Activated CD4-positive, alpha-beta T cell treated with anti-CD3 and anti-CD28 coated beads, Interleukin-2, amount 10 ng/mL, durations not matched to agents 7 days and 5 days (primary cell): ENCODE results near the gene KDSR. TPM values are rescaled to one million over a fixed set of nuclear protein-coding genes. Genes with fewer than 3 reads are reported as not detected.

Experiments
- CTCF ChIA-PET: fragments of 350-600 bp; sonication (Branson Sonifier 250); formaldehyde crosslinking; loops from one replicate; lab custom pipeline; 2021; ENCODE audit warnings: antibody characterized with exemption; lab: Charles Lee
- POLR2A ChIA-PET: fragments of 350-600 bp; sonication (Branson Sonifier 250); formaldehyde crosslinking; loops from one replicate; lab custom pipeline; 2021; ENCODE audit warnings: antibody characterized with exemption; lab: Charles Lee
- DNase-seq: peaks from one replicate; pipeline ENCODE4 v3.0.0-alpha.2; 2020
- H3K27ac Mint-ChIP-seq: one replicate; pipeline ENCODE4 v1.8.0; 2021; ENCODE audit warnings: mild to moderate bottlenecking, moderate library complexity, mixed read lengths
- H3K27me3 Mint-ChIP-seq: one replicate; pipeline ENCODE4 v1.8.0; 2021; ENCODE audit warnings: mixed read lengths
- H3K36me3 Mint-ChIP-seq: one replicate; pipeline ENCODE4 v1.8.0; 2021; ENCODE audit warnings: low read depth, mixed read lengths
- H3K4me1 Mint-ChIP-seq: one replicate; pipeline ENCODE4 v1.8.0; 2021; ENCODE audit warnings: mixed read lengths
- H3K4me3 Mint-ChIP-seq: one replicate; pipeline ENCODE4 v1.8.0; 2021; ENCODE audit warnings: mild to moderate bottlenecking, moderate library complexity, mixed read lengths
- H3K9me3 Mint-ChIP-seq: one replicate; pipeline ENCODE4 v1.8.0; 2021; ENCODE audit warnings: mixed read lengths
- total RNA-seq, 2 experiments: library from RNA; stranded (reverse); gene quantifications; one replicate each; pipeline ENCODE4 v1.2.3, GENCODE V29; 2021

KDSR gene, protein sequence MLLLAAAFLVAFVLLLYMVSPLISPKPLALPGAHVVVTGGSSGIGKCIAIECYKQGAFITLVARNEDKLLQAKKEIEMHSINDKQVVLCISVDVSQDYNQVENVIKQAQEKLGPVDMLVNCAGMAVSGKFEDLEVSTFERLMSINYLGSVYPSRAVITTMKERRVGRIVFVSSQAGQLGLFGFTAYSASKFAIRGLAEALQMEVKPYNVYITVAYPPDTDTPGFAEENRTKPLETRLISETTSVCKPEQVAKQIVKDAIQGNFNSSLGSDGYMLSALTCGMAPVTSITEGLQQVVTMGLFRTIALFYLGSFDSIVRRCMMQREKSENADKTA
- 10 to 100 TPM; 56.1 to 56.6 TPM for total RNA-seq

DNA sequence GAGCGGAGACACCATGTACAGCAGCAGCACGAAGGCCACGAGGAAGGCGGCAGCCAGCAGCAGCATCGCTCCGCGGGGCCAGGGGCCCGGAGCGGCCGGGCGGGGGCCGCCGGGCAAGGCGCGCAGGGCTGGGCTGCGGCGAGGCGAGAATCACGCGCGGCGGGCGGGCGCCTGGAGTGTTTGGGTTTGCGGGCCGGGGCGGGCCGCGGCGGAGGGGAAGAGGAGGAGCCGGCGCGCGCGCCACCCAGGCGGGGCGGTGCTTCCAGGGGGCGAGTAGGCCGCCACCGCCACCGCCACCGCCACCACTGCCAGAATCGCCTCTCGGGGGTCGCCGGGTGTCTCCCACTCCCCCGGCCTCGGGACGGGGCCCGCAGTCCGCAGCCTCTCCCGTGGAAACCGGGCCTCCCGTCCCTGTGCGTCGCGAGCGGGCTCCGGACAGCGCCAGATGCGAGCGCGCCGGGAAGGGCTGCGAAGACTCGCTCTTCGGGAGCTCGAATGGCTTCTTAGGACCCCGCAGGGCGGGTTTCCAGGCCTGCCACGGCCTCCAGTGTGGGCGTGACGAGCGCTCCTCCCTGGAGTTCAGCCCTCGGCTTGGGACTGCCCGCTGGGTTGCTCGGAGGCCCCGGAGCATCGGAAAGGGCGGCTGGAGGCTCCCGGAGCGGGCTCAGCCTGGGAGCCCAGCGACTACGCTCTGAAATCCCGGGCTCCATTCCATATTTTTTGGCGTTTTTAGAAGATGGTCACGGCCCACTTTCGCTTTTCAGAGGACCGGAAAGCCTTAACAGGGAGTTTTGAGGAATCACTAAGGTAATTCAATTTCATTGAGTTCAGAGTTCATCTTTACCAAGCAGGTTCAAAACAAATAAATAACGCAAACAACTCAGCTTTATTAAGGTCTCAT lies at the start of gene KDSR:
KDSR (minus strand) TSS at position 154 of the 901 bp plus-strand sequence; CDS start at position 66, 88 bp downstream.
- Mint-ChIP-seq H3K4me1 (peaks cover 46% of the 10 kb centered on the region), H3K27ac (peak within 1 kb of the TSS; percentile 88), H3K27me3 (no peaks in the 10 kb centered on the region), H3K9me3 (peaks cover 12% of the 10 kb centered on the region), H3K4me3 (peak within 1 kb of the TSS; percentile 93), H3K36me3 (peaks cover 34% of the 10 kb centered on the region)
- CTCF ChIA-PET = interaction anchor here (0.5 to 1.3 kb wide), 3 partner anchors 12 to 49 kb away, joined by 3 to 5 read pairs (median 4); no protein-coding TSS in a partner anchor
- DNase-seq = peak; percentile 84
- POLR2A ChIA-PET = no interaction called here

DNA sequence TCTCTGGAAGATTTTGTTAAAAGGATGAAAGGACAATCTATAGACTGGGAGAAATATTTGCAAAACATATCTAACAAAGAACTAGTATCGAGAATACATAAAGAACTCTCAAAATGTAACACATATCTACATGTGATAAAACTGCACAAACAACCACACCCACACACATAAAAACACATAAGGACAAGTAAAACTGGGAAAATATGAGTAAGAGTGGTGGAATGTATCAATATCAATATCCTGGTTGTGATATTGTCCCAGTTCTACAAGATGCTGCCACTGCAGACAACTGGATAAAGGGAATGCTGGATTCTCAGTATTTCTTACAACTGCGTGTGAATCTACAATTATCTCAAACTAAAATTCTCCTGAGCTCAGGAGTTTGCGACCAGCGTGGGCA lies 45.9 kb upstream of the KDSR start:
- ChIA-PET CTCF (interaction anchor here (0.6 to 1.3 kb wide), 3 partner anchors 9 to 992 kb away, joined by 3 to 6 read pairs (median 5); partner anchors contain the start of gene VPS4B), POLR2A (no interaction called here)
- Mint-ChIP-seq H3K27ac (peak overlapping the region; percentile 43), H3K9me3 (no peaks in the 10 kb centered on the region), H3K4me3 (no peak overlapping the region), H3K27me3 (no peaks in the 10 kb centered on the region), H3K4me1 (peaks cover 54% of the 10 kb centered on the region), H3K36me3 (peaks cover 50% of the 10 kb centered on the region)
- DNase-seq = no peak

DNA sequence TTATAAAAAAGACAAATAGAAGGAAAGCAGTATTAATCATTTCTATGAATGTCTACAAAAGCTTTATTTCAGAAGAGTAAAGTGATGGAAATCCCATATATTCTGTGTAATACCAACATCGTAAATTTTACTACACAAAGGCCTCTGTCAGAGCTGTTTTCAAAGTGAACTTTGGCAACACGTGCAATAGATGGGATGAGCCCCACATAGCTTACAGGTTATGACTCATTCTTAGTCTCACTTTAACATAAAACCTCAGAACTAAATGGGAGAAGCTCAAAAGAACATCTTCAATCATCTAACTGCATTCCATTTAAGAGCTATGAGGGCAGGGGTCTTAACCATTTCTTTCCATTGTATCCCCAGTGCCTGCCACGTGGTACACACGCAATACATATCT lies 43.8 kb upstream of the KDSR start:
- Mint-ChIP-seq H3K36me3 (peaks cover 69% of the 10 kb centered on the region), H3K4me1 (peaks cover 64% of the 10 kb centered on the region), H3K27me3 (no peaks in the 10 kb centered on the region), H3K27ac (peak overlapping the region; percentile 41), H3K4me3 (no peak overlapping the region), H3K9me3 (no peaks in the 10 kb centered on the region)
- no peak for DNase-seq
- CTCF ChIA-PET = interaction anchor here (0.6 to 1.3 kb wide), 5 partner anchors 12 to 710 kb away, joined by 3 to 8 read pairs (median 4); no protein-coding TSS in a partner anchor
- POLR2A ChIA-PET = interaction anchor here (0.5 kb wide), 1 partner anchor 11 kb away, joined by 5 read pairs; the partner anchor contains the start of gene VPS4B

DNA sequence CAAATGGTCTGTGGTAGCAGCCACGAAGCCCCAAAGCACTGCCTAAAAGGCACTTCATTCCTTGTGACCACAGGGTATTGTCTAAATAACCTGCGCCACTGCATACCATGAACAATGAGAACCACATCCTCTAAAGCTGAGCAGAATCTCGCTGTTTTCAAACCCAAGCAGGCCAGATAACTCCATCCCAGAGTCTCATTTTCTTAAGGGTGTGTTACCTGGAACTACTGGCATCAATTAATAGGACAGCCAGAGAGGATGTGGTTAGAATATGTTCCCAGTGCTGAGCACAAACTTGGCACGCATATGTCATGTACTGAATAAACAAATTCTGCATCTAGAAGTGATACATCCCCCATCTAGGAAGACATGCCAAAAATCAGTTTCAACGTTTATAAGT lies 42.3 kb upstream of the KDSR start:
- H3K27me3 Mint-ChIP-seq = no peaks in the 10 kb centered on the region
- ChIA-PET CTCF (interaction anchor here (1.9 kb wide), 1 partner anchor 10 kb away, joined by 5 read pairs; no protein-coding TSS in a partner anchor), POLR2A (interaction anchor here (0.7 kb wide), 1 partner anchor 37 kb away, joined by 3 read pairs; no protein-coding TSS in a partner anchor)
- H3K36me3 Mint-ChIP-seq = peaks cover 64% of the 10 kb centered on the region
- H3K27ac Mint-ChIP-seq = peak overlapping the region; percentile 77
- peak; percentile 27 for DNase-seq
- H3K9me3 Mint-ChIP-seq = no peaks in the 10 kb centered on the region
- no peak overlapping the region for H3K4me3 Mint-ChIP-seq
- H3K4me1 Mint-ChIP-seq = peaks cover 58% of the 10 kb centered on the region

DNA sequence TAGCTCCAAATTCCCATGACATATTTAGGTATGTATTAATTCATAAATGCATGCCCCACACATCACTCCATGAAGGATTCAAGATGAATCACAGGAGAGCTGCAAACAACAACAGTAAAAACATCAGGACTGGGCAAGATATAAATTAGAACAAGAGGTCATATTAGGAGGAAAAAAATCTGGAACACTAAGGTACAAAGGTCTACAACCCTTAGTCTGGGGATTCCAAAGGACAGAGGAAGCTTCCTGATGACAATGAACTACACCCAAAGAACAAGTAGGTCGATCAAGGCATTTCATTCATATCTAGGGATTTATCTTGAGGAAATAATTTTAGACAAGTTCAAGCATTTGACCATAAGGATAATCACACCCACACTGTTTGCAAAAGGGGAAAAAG lies 40.7 kb upstream of the KDSR start:
- Mint-ChIP-seq H3K4me3 (no peak overlapping the region), H3K27ac (peak overlapping the region; percentile 26), H3K36me3 (peaks cover 61% of the 10 kb centered on the region), H3K4me1 (peaks cover 52% of the 10 kb centered on the region), H3K9me3 (no peaks in the 10 kb centered on the region), H3K27me3 (no peaks in the 10 kb centered on the region)
- DNase-seq = no peak
- ChIA-PET POLR2A (no interaction called here), CTCF (no interaction called here)

DNA sequence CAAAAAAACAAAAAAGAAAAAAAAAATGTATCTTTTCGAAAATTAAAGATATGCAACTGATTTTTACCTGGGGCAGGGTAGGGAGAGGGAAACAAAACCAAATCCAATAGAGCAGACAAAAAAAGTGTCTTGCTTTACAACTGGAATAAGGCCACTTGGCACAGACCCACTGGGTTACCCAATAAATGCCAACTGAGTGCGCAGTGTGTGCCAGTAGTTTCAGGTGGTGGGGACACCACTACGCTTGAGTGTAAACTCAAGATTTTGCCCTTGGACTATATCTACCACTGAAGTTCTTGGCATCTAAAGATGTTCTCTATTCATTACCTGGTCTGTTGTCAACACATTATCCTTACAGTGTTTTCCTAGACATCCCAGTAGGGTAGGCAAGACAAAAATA lies 39.0 kb upstream of the KDSR start:
- no peak overlapping the region for H3K4me3 Mint-ChIP-seq

DNA sequence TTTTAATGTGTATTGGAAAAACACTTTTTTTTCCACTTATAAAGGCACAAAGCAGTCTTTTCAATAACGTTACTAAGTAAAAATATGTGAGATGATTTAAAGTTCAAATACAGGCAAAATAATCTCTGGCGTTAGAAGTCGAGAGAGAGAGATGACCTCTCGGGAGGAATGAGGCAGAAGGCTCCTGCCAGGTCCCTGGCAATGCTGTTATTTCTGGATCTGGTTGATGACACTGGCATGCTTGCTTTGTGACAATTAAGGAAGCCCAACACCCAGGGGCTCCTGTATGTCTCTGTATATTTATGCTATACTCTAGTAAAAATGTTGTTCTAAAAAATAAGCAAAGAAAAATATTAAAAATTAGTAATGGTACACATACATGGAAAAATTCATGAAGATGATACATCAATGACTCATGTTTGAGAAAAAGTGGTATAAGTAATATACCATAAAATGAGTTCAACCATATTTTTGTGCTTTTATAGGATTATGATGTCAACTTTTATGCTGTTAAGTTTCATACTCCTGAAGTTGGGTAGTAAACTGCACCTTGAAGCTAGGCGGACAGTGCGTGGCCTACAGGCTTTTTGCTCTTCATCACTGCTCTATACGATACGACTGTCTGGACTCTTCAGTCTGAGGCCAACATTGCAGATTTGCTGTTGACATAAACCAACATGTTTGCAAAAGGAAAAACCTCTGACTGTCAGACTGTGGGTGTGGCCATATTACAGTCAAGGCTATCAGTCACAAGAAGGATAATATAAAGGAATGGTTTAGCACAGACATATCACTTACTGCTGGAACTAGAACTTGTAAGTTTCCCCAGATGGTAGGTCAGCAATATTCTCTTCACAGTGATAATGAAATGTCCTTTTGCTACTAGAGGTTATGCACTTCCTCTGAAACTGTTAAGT lies 35.5 kb upstream of the KDSR start:
- POLR2A ChIA-PET = no interaction called here
- Mint-ChIP-seq H3K27ac (no peak overlapping the region), H3K4me3 (no peak overlapping the region)

More for the DNA sequence above, 39.0 kb upstream of the KDSR start:
- Mint-ChIP-seq H3K9me3 (no peaks in the 10 kb centered on the region), H3K27me3 (no peaks in the 10 kb centered on the region), H3K4me1 (peaks cover 48% of the 10 kb centered on the region), H3K36me3 (peaks cover 68% of the 10 kb centered on the region), H3K27ac (no peak overlapping the region)
- ChIA-PET POLR2A (no interaction called here), CTCF (interaction anchor here (0.6 kb wide), 1 partner anchor 34 kb away, joined by 3 read pairs; no protein-coding TSS in a partner anchor)
- DNase-seq = no peak

DNA sequence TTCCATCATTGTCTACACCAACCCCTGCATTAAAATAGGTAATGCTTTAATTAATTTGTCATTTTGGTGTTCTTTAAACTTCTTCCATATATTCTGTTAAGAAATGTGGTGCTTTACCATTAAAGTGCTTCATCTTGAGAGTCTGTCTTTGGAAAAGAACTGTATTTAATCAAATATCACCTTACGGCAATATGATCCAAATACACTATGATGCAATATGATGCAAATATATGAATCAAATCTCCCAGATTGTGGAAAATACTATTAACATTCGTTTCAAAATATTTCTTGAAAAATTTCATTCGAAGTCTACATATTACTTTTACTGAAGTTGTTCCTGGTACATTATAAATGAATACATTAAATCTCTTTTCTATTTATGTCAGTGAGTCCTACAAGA lies 32.3 kb upstream of the KDSR start:
- Mint-ChIP-seq H3K36me3 (peaks cover 56% of the 10 kb centered on the region), H3K27ac (no peak overlapping the region), H3K4me1 (peaks cover 25% of the 10 kb centered on the region), H3K27me3 (no peaks in the 10 kb centered on the region), H3K9me3 (no peaks in the 10 kb centered on the region), H3K4me3 (no peak overlapping the region)
- ChIA-PET CTCF (no interaction called here), POLR2A (no interaction called here)
- DNase-seq = no peak

More for the DNA sequence above, 35.5 kb upstream of the KDSR start:
- CTCF ChIA-PET = no interaction called here
- Mint-ChIP-seq H3K36me3 (peaks cover 64% of the 10 kb centered on the region), H3K27me3 (no peaks in the 10 kb centered on the region), H3K4me1 (peaks cover 30% of the 10 kb centered on the region), H3K9me3 (no peaks in the 10 kb centered on the region)
- DNase-seq = no peak

DNA sequence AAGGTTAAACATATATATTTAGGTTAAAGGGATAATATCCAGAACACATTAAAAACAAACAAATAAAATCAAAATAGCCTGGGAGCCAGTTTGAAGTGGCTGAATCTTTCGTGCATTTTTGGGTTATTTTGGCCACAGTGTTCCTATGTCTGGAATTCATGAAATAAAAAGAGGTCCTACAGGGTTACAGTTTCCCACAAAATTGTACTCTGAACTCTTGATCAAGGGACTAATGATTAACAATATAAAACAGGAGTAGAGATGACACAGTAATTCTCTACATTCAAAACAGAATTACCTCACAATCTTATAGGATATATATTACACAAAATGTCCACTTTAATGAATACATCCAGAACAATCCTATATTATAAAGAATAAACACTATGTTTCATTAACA lies 30.3 kb upstream of the KDSR start:
- POLR2A ChIA-PET = no interaction called here
- Mint-ChIP-seq H3K9me3 (no peaks in the 10 kb centered on the region), H3K4me1 (peaks cover 22% of the 10 kb centered on the region), H3K4me3 (no peak overlapping the region), H3K27me3 (no peaks in the 10 kb centered on the region), H3K27ac (no peak overlapping the region), H3K36me3 (peaks cover 49% of the 10 kb centered on the region)
- DNase-seq = no peak
- CTCF ChIA-PET = interaction anchor here (0.9 kb wide), 1 partner anchor 19 kb away, joined by 3 read pairs; no protein-coding TSS in a partner anchor

DNA sequence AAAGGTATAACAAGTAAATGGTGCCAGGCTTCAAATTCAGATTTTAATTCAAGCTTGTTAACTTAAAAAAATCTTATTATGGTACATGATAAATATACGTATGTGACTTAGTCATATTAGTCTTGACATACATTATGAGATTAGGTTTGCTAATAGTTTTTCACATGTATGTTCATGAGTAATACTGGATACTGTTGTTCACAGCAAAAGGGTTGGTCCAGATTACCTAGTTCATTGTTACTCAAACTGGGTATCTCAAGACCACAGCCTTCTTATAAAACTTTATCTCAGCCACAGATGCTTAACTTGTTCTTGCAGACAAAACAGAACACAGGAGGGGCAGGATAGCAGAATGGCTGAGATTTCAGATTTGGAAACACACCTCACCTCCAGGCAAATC lies 28.5 kb upstream of the KDSR start:
- Mint-ChIP-seq H3K4me3 (no peak overlapping the region), H3K36me3 (peaks cover 44% of the 10 kb centered on the region), H3K27me3 (no peaks in the 10 kb centered on the region), H3K4me1 (peaks cover 13% of the 10 kb centered on the region), H3K9me3 (no peaks in the 10 kb centered on the region), H3K27ac (no peak overlapping the region)
- DNase-seq = no peak
- POLR2A ChIA-PET = no interaction called here
- CTCF ChIA-PET = interaction anchor here (1.3 to 2.3 kb wide), 2 partner anchors 18 to 208 kb away, joined by 3 to 7 read pairs; no protein-coding TSS in a partner anchor

DNA sequence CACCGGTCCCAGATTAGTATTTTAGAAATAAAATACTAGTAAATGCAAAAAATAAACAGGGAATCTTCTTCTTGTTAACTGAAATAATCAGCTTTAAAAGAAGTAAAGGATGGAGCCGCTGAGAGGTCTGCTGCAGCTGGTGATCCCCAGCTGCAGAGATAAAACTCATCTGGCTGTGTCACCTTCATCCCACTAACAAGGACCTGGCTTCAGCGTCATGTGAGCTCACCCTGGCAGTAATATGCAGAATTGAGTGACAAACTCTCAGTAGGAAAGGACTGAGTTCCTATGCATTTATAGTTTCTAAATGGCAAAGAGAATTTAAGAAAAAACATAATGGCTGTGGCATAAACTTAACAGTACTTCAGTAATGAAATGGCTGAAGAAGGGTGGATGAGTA lies 27.9 kb upstream of the KDSR start:
- no peak overlapping the region for H3K27ac Mint-ChIP-seq
- no peaks in the 10 kb centered on the region for H3K27me3 Mint-ChIP-seq
- ChIA-PET POLR2A (no interaction called here), CTCF (interaction anchor here (0.7 to 2.3 kb wide), 2 partner anchors 9 to 17 kb away, joined by 6 to 7 read pairs; no protein-coding TSS in a partner anchor)
- H3K4me3 Mint-ChIP-seq = no peak overlapping the region
- peaks cover 40% of the 10 kb centered on the region for H3K36me3 Mint-ChIP-seq
- H3K9me3 Mint-ChIP-seq = no peaks in the 10 kb centered on the region
- no peak for DNase-seq
- peaks cover 8% of the 10 kb centered on the region for H3K4me1 Mint-ChIP-seq
